Kidney (tissue), 14 donors: ENCODE results near the gene TRERF1. TPM values are rescaled to one million over a fixed set of nuclear protein-coding genes. Genes with fewer than 3 reads are reported as not detected.
A peak's percentile ranks its signal among the peaks of the same experiment; 100 is the strongest.

Experiments
- DNase-seq, 5 donors: peaks; one replicate each; pipeline ENCODE4 v3.0.0-alpha.2; 2013 to 2020
- FAIRE-seq: peaks from 2 replicates; lab custom pipeline; 2012; peaks lifted over from hg19 to GRCh38; lab: Jason Lieb, UNC
- H3K27ac ChIP-seq, 2 donors: one replicate each; pipeline ENCODE4 v1.7.0; 2013; ENCODE audit warnings: low read depth in 2 of 2, low read length in 2 of 2, inconsistent platforms in 1 of 2
- H3K27me3 ChIP-seq: one replicate; pipeline ENCODE4 v1.7.1; 2013; ENCODE audit warnings: low read length, inconsistent platforms; ENCODE audit not compliant: control insufficient read depth, insufficient read depth
- H3K36me3 ChIP-seq, 3 donors: one replicate each; pipeline versions ENCODE4 v1.7.0 to v1.7.1; 2013; ENCODE audit warnings: low read length in 3 of 3, control low read depth in 1 of 3, inconsistent platforms in 1 of 3; ENCODE audit not compliant: insufficient read depth in 3 of 3, control insufficient read depth in 2 of 3
- H3K4me1 ChIP-seq, 3 donors: one replicate each; pipeline versions ENCODE4 v1.7.0 to v1.7.1; 2013; ENCODE audit warnings: low read length in 3 of 3, inconsistent platforms in 1 of 3, low read depth in 1 of 3; ENCODE audit not compliant: control insufficient read depth in 2 of 3, insufficient read depth in 2 of 3
- H3K4me3 ChIP-seq, 3 donors: one replicate each; pipeline versions ENCODE4 v1.7.0 to v1.8.1; 2013; ENCODE audit warnings: low read length in 3 of 3, control low read depth in 1 of 3, inconsistent platforms in 1 of 3
- H3K9ac ChIP-seq, 3 donors: one replicate each; pipeline versions ENCODE4 v1.7.0 to v1.7.1; 2013; ENCODE audit warnings: low read length in 3 of 3, control low read depth in 1 of 3, inconsistent platforms in 1 of 3
- H3K9me3 ChIP-seq, 3 donors: one replicate each; pipeline versions ENCODE4 v1.7.0 to v1.7.1; 2013; ENCODE audit warnings: low read length in 3 of 3, control low read depth in 1 of 3, inconsistent platforms in 1 of 3; ENCODE audit not compliant: control insufficient read depth in 2 of 3, insufficient read depth in 1 of 3
- CTCF ChIP-seq: IDR thresholded peaks from 3 replicates; pipeline ENCODE4 v1.5.1; 2012; ENCODE audit warnings: mild to moderate bottlenecking, moderate library complexity, borderline replicate concordance; ENCODE audit not compliant: insufficient read depth; ENCODE audit errors: extremely low read depth
- intact Hi-C: fragments of 100-400 bp; cut with DNase I; formaldehyde crosslinking; loops from one replicate; pipeline ENCODE4 v1.11.1; 2022
- polyA plus RNA-seq: library from polyadenylated mRNA; stranded (reverse); fragments of 350-450 nt; fragmentation: Illumina TruSeq; extraction: RNeasy Lipid Tissue Mini Kit (QIAGEN cat#74804); gene quantifications from one replicate; pipeline ENCODE4 v1.2.3, GENCODE V29; 2014; ENCODE audit warnings: low read depth, low replicate concordance; ENCODE audit not compliant: insufficient read depth
- total RNA-seq: library from RNA; stranded (reverse); fragmentation: NEBNext Ultra II Directional; extraction: Animal tissue kit (Norgen Biotek cat#: 25700); gene quantifications from one replicate; pipeline ENCODE4 v1.2.1, GENCODE V29; 2021
- donor health status: control.
- donor health status: control.
- donor health status: control.
- donor health status: control.
- donor health status: control.
- donor health status: DM: yes; HTN: yes; CAD: no.
- donor health status: Normal renal cell carcinoma (clear cell type).

TRERF1 gene
- total and polyA plus RNA-seq, 2 donors from 2014 or later = 1.5 to 8.4 TPM

DNA sequence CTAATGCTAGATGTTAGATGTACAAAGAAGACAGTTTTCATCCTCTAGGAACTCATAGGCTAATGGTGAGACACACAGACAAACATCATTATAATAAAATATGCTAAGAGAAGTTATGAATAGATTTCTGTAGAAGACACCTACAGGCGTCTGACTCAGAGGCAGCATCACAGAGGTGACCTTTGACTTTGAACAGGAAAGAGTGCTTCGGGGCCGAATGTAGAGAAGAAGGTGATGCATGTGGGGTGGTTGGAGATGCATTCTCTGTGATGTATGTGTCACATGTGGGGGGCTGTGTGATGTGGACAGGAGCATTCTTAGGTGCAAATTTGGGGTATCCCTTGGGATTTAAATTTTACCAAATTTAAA, 271.8 kb downstream of the TRERF1 start:
- FAIRE-seq (no peak), DNase-seq (no peak)
- Histone ChIP-seq H3K27ac (no peak overlapping the region), H3K36me3 (no peaks in the 10 kb centered on the region), H3K9me3 (no peaks in the 10 kb centered on the region), H3K4me1 (peaks cover 0 to 2% (median 0%) of the 10 kb centered on the region in 3 donors), H3K4me3 (no peak overlapping the region), H3K9ac (no peak overlapping the region), H3K27me3 (no peaks in the 10 kb centered on the region)
- no peak for TF ChIP-seq CTCF
- intact Hi-C loops = no loop called here

DNA sequence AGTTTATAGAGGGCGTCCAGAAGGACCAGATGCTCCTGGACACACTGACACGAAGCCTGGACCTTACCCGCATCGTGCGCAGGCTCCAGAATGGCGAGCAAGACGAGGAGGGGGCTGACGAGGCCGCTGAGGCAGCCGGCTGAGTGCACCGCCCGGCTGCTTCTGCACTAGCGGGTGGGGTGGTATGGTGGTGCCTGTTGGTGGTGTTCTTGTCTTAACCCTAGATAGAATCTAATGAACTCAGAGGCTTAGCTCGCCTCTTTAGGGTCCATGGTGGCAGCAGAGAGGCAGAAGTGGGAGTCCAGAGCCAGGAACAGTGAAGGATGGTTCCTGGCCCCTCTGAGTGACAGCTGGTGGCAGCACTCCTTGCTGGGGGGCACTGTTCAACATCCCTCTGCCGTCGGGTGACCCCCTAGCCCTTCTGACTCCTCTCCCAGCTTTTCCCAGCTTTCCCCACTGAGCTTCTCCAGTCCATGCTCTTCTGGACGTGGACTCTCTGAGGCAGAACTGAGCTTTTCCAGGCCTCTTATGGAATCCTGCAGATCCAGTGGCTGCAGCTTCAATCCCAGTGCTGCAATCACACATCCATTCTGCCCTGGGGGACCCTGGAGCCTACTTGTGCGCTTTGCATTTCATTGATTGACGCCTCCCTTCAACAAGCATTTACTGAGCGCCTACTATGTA, 272.3 kb downstream of the TRERF1 start:
- Histone ChIP-seq H3K4me3 (no peak overlapping the region), H3K36me3 (no peaks in the 10 kb centered on the region), H3K4me1 (peaks cover 0 to 2% (median 0%) of the 10 kb centered on the region in 3 donors), H3K9ac (no peak overlapping the region), H3K9me3 (no peaks in the 10 kb centered on the region), H3K27me3 (no peaks in the 10 kb centered on the region), H3K27ac (no peak overlapping the region)
- no peak for DNase-seq
- TF ChIP-seq CTCF = no peak
- intact Hi-C loops = no loop called here
- FAIRE-seq = no peak

DNA sequence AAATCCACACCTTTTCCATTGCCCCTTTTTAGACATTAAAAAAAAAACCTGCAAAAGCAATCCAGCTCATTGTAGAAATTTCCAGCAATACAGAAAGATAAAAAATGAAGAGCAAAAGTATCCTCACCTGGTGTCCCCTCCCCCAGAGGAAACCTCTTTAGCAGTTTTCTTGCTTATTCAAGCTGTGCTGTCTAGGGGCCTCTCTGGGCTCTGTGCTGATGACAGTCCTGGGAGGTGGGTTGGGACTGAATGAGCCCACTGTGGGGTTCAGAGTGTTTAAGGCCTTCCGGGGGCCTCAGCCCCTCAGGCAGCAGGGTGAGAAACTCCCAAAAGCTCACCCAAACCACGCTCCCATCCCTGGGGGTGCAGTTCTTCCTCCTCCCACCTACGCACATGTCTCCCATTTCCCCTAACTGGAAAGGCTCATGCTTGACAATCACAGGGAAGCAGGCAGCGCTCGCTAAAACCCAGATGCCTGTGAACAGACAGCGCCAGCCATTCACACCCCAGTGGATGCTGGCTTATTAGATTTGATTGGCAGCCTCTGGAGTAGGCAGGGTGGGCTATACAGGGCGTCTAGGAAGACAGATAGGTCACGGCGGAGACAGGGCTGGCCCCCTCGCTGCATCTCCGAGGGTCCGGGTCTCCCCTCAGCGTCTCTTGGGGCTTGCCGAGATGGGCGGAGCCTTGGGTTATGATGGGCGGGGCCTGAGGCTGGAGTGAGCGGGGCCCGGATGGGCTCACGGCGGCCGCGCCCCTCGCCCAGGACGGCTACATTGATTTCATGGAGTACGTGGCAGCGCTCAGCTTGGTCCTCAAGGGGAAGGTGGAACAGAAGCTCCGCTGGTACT, 274.0 kb downstream of the TRERF1 start:
- peak in 4 of 5 donors; percentile 49 to 67 (median 59) for DNase-seq
- Histone ChIP-seq H3K4me1 (peaks cover 0 to 2% (median 0%) of the 10 kb centered on the region in 3 donors), H3K9ac (no peak overlapping the region), H3K9me3 (no peaks in the 10 kb centered on the region), H3K36me3 (no peaks in the 10 kb centered on the region), H3K27me3 (no peaks in the 10 kb centered on the region), H3K4me3 (no peak overlapping the region), H3K27ac (no peak overlapping the region)
- TF ChIP-seq CTCF = no peak
- FAIRE-seq = no peak
- intact Hi-C loops = no loop called here
